ENCODE measurements around the gene TBRG1. TPM values are rescaled to one million over a fixed set of nuclear protein-coding genes. Genes with fewer than 3 reads are reported as not detected.

Gene TBRG1
- total and polyA plus RNA-seq, 2 experiments from 2014 or later: 24.8 to 56.6 TPM

GRCh38 chr11:124658501-124658900 lies 35.8 kb downstream of the TBRG1 start (continued):
- TF ChIP-seq REST (IDR thresholded peaks at IDR 0.05; ENCODE audit: unreplicated experiment) (no peak), ZNF331 (CRISPR knock-in tag; IDR thresholded peaks at IDR 0.05; ENCODE audit: low read depth) (no peak), EZH2phosphoT487 (IDR thresholded peaks at IDR 0.05; ENCODE audit: unreplicated experiment) (no peak), CREB1 (CRISPR knock-in tag; IDR thresholded peaks at IDR 0.05; ENCODE audit: low read depth) (no peak), EZH2 (IDR thresholded peaks at IDR 0.05; ENCODE audit: low read depth, unreplicated experiment) (no peak), NANOG (IDR thresholded peaks at IDR 0.05; ENCODE audit: borderline replicate concordance) (no peak), JUNB (IDR thresholded peaks at IDR 0.05; ENCODE audit: unreplicated experiment) (no peak), POLR2AphosphoS5 (IDR thresholded peaks at IDR 0.05; ENCODE audit: low read depth) (no peak), CTCF (conservative IDR thresholded peaks at IDR 0.05; ENCODE audit: low read depth in 2 of 2) (no peak), ETS1 (IDR thresholded peaks at IDR 0.05) (no peak), STAT1 (IDR thresholded peaks at IDR 0.05; ENCODE audit: unreplicated experiment) (no peak), ZNF114 (CRISPR knock-in tag; IDR thresholded peaks at IDR 0.05) (no peak)

GRCh38 chr11:124658986-124659385 lies 36.3 kb downstream of the TBRG1 start:
- Mint-ChIP-seq H3K4me3 (no peak overlapping the region), H3K9me3 (no peaks in the 10 kb centered on the region), H3K27me3 (ENCODE audit: insufficient read depth, low read depth, poor library complexity) (peaks cover 7% of the 10 kb centered on the region), H3K4me1 (peaks cover 21% of the 10 kb centered on the region), H3K27ac (no peak overlapping the region), H3K36me3 (ENCODE audit: low read depth) (no peaks in the 10 kb centered on the region)
- no peak for ATAC-seq
- no peak overlapping the region for H3K27ac ChIP-seq (ENCODE audit: low read depth)
- no peak overlapping the region for H3K4me2 ChIP-seq
- H4K20me1 ChIP-seq (replicated peaks; ENCODE audit: insufficient read depth): no peaks in the 10 kb centered on the region
- no peaks in the 10 kb centered on the region for H3K79me2 ChIP-seq (replicated peaks; ENCODE audit: insufficient read depth)
- H2AFZ ChIP-seq: no peak overlapping the region
- H3K4me3 ChIP-seq: no peak overlapping the region
- H3K36me3 ChIP-seq (ENCODE audit: insufficient read depth): no peaks in the 10 kb centered on the region
- no peak for DNase-seq (ENCODE audit: low spot score)
- H3F3A ChIP-seq (replicated peaks; ENCODE audit: low read depth): no peaks in the 10 kb centered on the region
- H3K4me1 ChIP-seq (ENCODE audit: insufficient read depth): peaks cover 17% of the 10 kb centered on the region
- no peaks in the 10 kb centered on the region for H3K9me2 ChIP-seq (ENCODE audit: insufficient read depth)
- H3K27me3 ChIP-seq (ENCODE audit: insufficient read depth): no peaks in the 10 kb centered on the region
- TF ChIP-seq CTCF (conservative IDR thresholded peaks at IDR 0.05; ENCODE audit: low read depth in 2 of 2): no peak
- no peak for TF ChIP-seq CREB1 (CRISPR knock-in tag; IDR thresholded peaks at IDR 0.05; ENCODE audit: low read depth)
- no peak for TF ChIP-seq ETS1 (IDR thresholded peaks at IDR 0.05)
- TF ChIP-seq EZH2 (IDR thresholded peaks at IDR 0.05; ENCODE audit: low read depth, unreplicated experiment): no peak
- no peak for TF ChIP-seq ZNF114 (CRISPR knock-in tag; IDR thresholded peaks at IDR 0.05)
- TF ChIP-seq NANOG (IDR thresholded peaks at IDR 0.05; ENCODE audit: borderline replicate concordance): no peak
- no peak for TF ChIP-seq JUNB (IDR thresholded peaks at IDR 0.05; ENCODE audit: unreplicated experiment)
- TF ChIP-seq POLR2AphosphoS5 (IDR thresholded peaks at IDR 0.05; ENCODE audit: low read depth): no peak
- no peak for TF ChIP-seq REST (IDR thresholded peaks at IDR 0.05; ENCODE audit: unreplicated experiment)

All from GM23338 (cell line).